ENCODE measurements around the gene ABCG4.
"Not testable (repeated sequence)": the region's sequence is repeated elsewhere in the genome, so short reads cannot be mapped to it uniquely, and the experiment has no call there.

Gene ABCG4

GRCh38 chr11:119100994-119101758 is 47.7 kb upstream of the ABCG4 start:
- no peak for DNase-seq
- Histone ChIP-seq H3K23ac (ENCODE audit: low read length in 2 of 2) (peak overlapping the region in 1 of 2 experiments; percentile 10), H3K4ac (ENCODE audit: low read depth in 1 of 2, low read length in 2 of 2) (peak overlapping the region; percentile 15 to 42), H3K4me3 (ENCODE audit: insufficient read depth in 1 of 2, low read depth in 1 of 2, low read length in 2 of 2) (peak overlapping the region; percentile 65 to 95), H3K36me3 (ENCODE audit: control insufficient read depth in 1 of 2, insufficient read depth in 2 of 2, low read depth in 1 of 2, low read length in 2 of 2) (peaks cover 15 to 30% of the 10 kb centered on the region in 2 experiments), H3K79me1 (replicated peaks; ENCODE audit: low read length, poor library complexity, severe bottlenecking) (peaks cover 21% of the 10 kb centered on the region), H3K27ac (ENCODE audit: low read length, poor library complexity, severe bottlenecking) (peak overlapping the region; percentile 84), H4K91ac (ENCODE audit: low read length) (no peak overlapping the region), H2BK5ac (ENCODE audit: low read depth, low read length, poor library complexity, severe bottlenecking) (peak overlapping the region; percentile 67), H2AK5ac (ENCODE audit: low read length, severe bottlenecking) (no peak overlapping the region), H3K4me2 (ENCODE audit: low read length, poor library complexity, severe bottlenecking) (peak overlapping the region; percentile 79), H2AFZ (ENCODE audit: low read depth, low read length) (peak overlapping the region; percentile 46), H2BK12ac (ENCODE audit: low read length in 2 of 2) (peak overlapping the region in 1 of 2 experiments; percentile 49), H4K8ac (ENCODE audit: low read length) (no peak overlapping the region), H3K4me1 (ENCODE audit: control insufficient read depth, insufficient read depth, low read depth, low read length) (peaks cover 13% of the 10 kb centered on the region), H3K9ac (ENCODE audit: low read length) (peak overlapping the region; percentile 95), H3K18ac (ENCODE audit: low read depth in 1 of 2, low read length in 2 of 2) (peak overlapping the region; percentile 16 to 84), H3K14ac (ENCODE audit: low read length in 2 of 2) (peak overlapping the region in 1 of 2 experiments; percentile 5), H3K27me3 (ENCODE audit: control insufficient read depth in 1 of 2, insufficient read depth in 1 of 2, low read length in 2 of 2) (no peaks in the 10 kb centered on the region), H2BK120ac (ENCODE audit: low read depth, low read length) (no peak overlapping the region), H3K9me3 (ENCODE audit: control insufficient read depth, low read length) (no peaks in the 10 kb centered on the region), H2BK15ac (ENCODE audit: low read depth, poor library complexity, severe bottlenecking) (no peak overlapping the region)
- 2% methylated on average over 28 of the region's 29 CpGs for WGBS

GRCh38 chr11:119101759-119102423 is 47.0 kb upstream of the ABCG4 start, which contains the start of gene DPAGT1:
DPAGT1 (minus strand) TSS chr11:119101853; CDS start chr11:119101655, 198 bp downstream.
- H2BK12ac ChIP-seq (ENCODE audit: low read length in 2 of 2): peak within 1 kb of the TSS in 1 of 2 experiments; percentile 49
- peaks cover 19% of the 10 kb centered on the region for H3K4me1 ChIP-seq (ENCODE audit: control insufficient read depth, insufficient read depth, low read depth, low read length)
- H3K18ac ChIP-seq (ENCODE audit: low read depth in 1 of 2, low read length in 2 of 2): peak within 1 kb of the TSS; percentile 50 to 84
- peak within 1 kb of the TSS; percentile 15 to 42 for H3K4ac ChIP-seq (ENCODE audit: low read depth in 1 of 2, low read length in 2 of 2)
- H2BK120ac ChIP-seq (ENCODE audit: low read depth, low read length): no peak within 1 kb of the TSS
- peak within 1 kb of the TSS; percentile 95 for H3K9ac ChIP-seq (ENCODE audit: low read length)
- peak within 1 kb of the TSS; percentile 8 for H2BK15ac ChIP-seq (ENCODE audit: low read depth, poor library complexity, severe bottlenecking)
- peak within 1 kb of the TSS; percentile 36 for H4K8ac ChIP-seq (ENCODE audit: low read length)
- peak within 1 kb of the TSS in 1 of 2 experiments; percentile 5 for H3K14ac ChIP-seq (ENCODE audit: low read length in 2 of 2)
- WGBS: under 1% methylated on average over 27 of the region's 32 CpGs
- peak within 1 kb of the TSS; percentile 9 for H4K91ac ChIP-seq (ENCODE audit: low read length)
- H3K36me3 ChIP-seq (ENCODE audit: control insufficient read depth in 1 of 2, insufficient read depth in 2 of 2, low read depth in 1 of 2, low read length in 2 of 2): peaks cover 10 to 23% of the 10 kb centered on the region in 2 experiments
- peak within 1 kb of the TSS; percentile 67 for H2BK5ac ChIP-seq (ENCODE audit: low read depth, low read length, poor library complexity, severe bottlenecking)
- peak within 1 kb of the TSS; percentile 79 for H3K4me2 ChIP-seq (ENCODE audit: low read length, poor library complexity, severe bottlenecking)
- H3K27ac ChIP-seq (ENCODE audit: low read length, poor library complexity, severe bottlenecking): peak within 1 kb of the TSS; percentile 84
- H3K9me3 ChIP-seq (ENCODE audit: control insufficient read depth, low read length): no peaks in the 10 kb centered on the region
- no peaks in the 10 kb centered on the region for H3K27me3 ChIP-seq (ENCODE audit: control insufficient read depth in 1 of 2, insufficient read depth in 1 of 2, low read length in 2 of 2)
- DNase-seq: peak; percentile 98
- H3K4me3 ChIP-seq (ENCODE audit: insufficient read depth in 1 of 2, low read depth in 1 of 2, low read length in 2 of 2): peak within 1 kb of the TSS; percentile 65 to 95
- H2AK5ac ChIP-seq (ENCODE audit: low read length, severe bottlenecking): peak within 1 kb of the TSS; percentile 23
- peak within 1 kb of the TSS in 1 of 2 experiments; percentile 10 for H3K23ac ChIP-seq (ENCODE audit: low read length in 2 of 2)
- H2AFZ ChIP-seq (ENCODE audit: low read depth, low read length): peak within 1 kb of the TSS; percentile 46
- peaks cover 20% of the 10 kb centered on the region for H3K79me1 ChIP-seq (replicated peaks; ENCODE audit: low read length, poor library complexity, severe bottlenecking)

GRCh38 chr11:119103161-119103664 is 45.6 kb upstream of the ABCG4 start:
- not testable (repeated sequence) for H3K27me3 ChIP-seq (ENCODE audit: control insufficient read depth in 1 of 2, insufficient read depth in 1 of 2, low read length in 2 of 2); H2AFZ ChIP-seq (ENCODE audit: low read depth, low read length); H3K4me2 ChIP-seq (ENCODE audit: low read length, poor library complexity, severe bottlenecking); H2BK5ac ChIP-seq (ENCODE audit: low read depth, low read length, poor library complexity, severe bottlenecking); H3K9me3 ChIP-seq (ENCODE audit: control insufficient read depth, low read length); H3K14ac ChIP-seq (ENCODE audit: low read length in 2 of 2); H3K23ac ChIP-seq (ENCODE audit: low read length in 2 of 2); H3K18ac ChIP-seq (ENCODE audit: low read depth in 1 of 2, low read length in 2 of 2); H2BK120ac ChIP-seq (ENCODE audit: low read depth, low read length); DNase-seq
- Histone ChIP-seq H2AK5ac (ENCODE audit: low read length, severe bottlenecking) (peak overlapping the region; percentile 78), H3K4me1 (ENCODE audit: control insufficient read depth, insufficient read depth, low read depth, low read length) (peaks cover 24% of the 10 kb centered on the region), H4K91ac (ENCODE audit: low read length) (peak overlapping the region; percentile 48), H2BK12ac (ENCODE audit: low read length in 2 of 2) (peak overlapping the region in 1 of 2 experiments; percentile 78), H3K9ac (ENCODE audit: low read length) (peak overlapping the region; percentile 95), H3K27ac (ENCODE audit: low read length, poor library complexity, severe bottlenecking) (peak overlapping the region; percentile 21), H3K79me1 (replicated peaks; ENCODE audit: low read length, poor library complexity, severe bottlenecking) (peaks cover 24% of the 10 kb centered on the region), H3K36me3 (ENCODE audit: control insufficient read depth in 1 of 2, insufficient read depth in 2 of 2, low read depth in 1 of 2, low read length in 2 of 2) (peaks cover under 1 to 10% of the 10 kb centered on the region in 2 experiments), H3K4me3 (ENCODE audit: insufficient read depth in 1 of 2, low read depth in 1 of 2, low read length in 2 of 2) (peak overlapping the region in 1 of 2 experiments; percentile 95), H4K8ac (ENCODE audit: low read length) (peak overlapping the region; percentile 63), H2BK15ac (ENCODE audit: low read depth, poor library complexity, severe bottlenecking) (peak overlapping the region; percentile 15), H3K4ac (ENCODE audit: low read depth in 1 of 2, low read length in 2 of 2) (peak overlapping the region in 1 of 2 experiments; percentile 51)
- WGBS: 94% methylated on average over 18 of the region's 18 CpGs

- WGBS: 57% methylated on average over 3 of the region's 4 CpGs
- Histone ChIP-seq H3K4me1 (ENCODE audit: control insufficient read depth, insufficient read depth, low read depth, low read length) (peaks cover 29% of the 10 kb centered on the region), H2BK15ac (ENCODE audit: low read depth, poor library complexity, severe bottlenecking) (no peak overlapping the region), H3K9ac (ENCODE audit: low read length) (no peak overlapping the region), H2AK5ac (ENCODE audit: low read length, severe bottlenecking) (no peak overlapping the region), H3K4ac (ENCODE audit: low read depth in 1 of 2, low read length in 2 of 2) (no peak overlapping the region), H3K14ac (ENCODE audit: low read length in 2 of 2) (no peak overlapping the region), H2BK120ac (ENCODE audit: low read depth, low read length) (no peak overlapping the region), H4K8ac (ENCODE audit: low read length) (peak overlapping the region; percentile 24), H3K79me1 (replicated peaks; ENCODE audit: low read length, poor library complexity, severe bottlenecking) (peaks cover 30% of the 10 kb centered on the region), H3K4me2 (ENCODE audit: low read length, poor library complexity, severe bottlenecking) (no peak overlapping the region), H3K23ac (ENCODE audit: low read length in 2 of 2) (no peak overlapping the region), H3K4me3 (ENCODE audit: insufficient read depth in 1 of 2, low read depth in 1 of 2, low read length in 2 of 2) (no peak overlapping the region), H3K36me3 (ENCODE audit: control insufficient read depth in 1 of 2, insufficient read depth in 2 of 2, low read depth in 1 of 2, low read length in 2 of 2) (peaks cover 0 to 4% of the 10 kb centered on the region in 2 experiments), H2BK12ac (ENCODE audit: low read length in 2 of 2) (no peak overlapping the region), H3K9me3 (ENCODE audit: control insufficient read depth, low read length) (no peaks in the 10 kb centered on the region), H3K18ac (ENCODE audit: low read depth in 1 of 2, low read length in 2 of 2) (no peak overlapping the region), H3K27ac (ENCODE audit: low read length, poor library complexity, severe bottlenecking) (no peak overlapping the region), H2BK5ac (ENCODE audit: low read depth, low read length, poor library complexity, severe bottlenecking) (no peak overlapping the region), H3K27me3 (ENCODE audit: control insufficient read depth in 1 of 2, insufficient read depth in 1 of 2, low read length in 2 of 2) (no peaks in the 10 kb centered on the region), H2AFZ (ENCODE audit: low read depth, low read length) (no peak overlapping the region), H4K91ac (ENCODE audit: low read length) (no peak overlapping the region)
- no peak for DNase-seq
Measured at GRCh38 chr11:119103793-119104192, 45.1 kb upstream of the ABCG4 start.
